SH-SY5Y (cell line): ENCODE measurements around the gene FAM174B.

ENCODE experiments used
- GATA2 ChIP-seq: IDR thresholded peaks from 2 replicates; pipeline ENCODE4 v1.6.1; 2011; ENCODE audit warnings: mild to moderate bottlenecking, low read depth, low read length
- GATA3 ChIP-seq: IDR thresholded peaks from 2 replicates; pipeline ENCODE4 v1.6.1; 2011; ENCODE audit warnings: low read depth, mild to moderate bottlenecking, low read length, moderate library complexity

DNA sequence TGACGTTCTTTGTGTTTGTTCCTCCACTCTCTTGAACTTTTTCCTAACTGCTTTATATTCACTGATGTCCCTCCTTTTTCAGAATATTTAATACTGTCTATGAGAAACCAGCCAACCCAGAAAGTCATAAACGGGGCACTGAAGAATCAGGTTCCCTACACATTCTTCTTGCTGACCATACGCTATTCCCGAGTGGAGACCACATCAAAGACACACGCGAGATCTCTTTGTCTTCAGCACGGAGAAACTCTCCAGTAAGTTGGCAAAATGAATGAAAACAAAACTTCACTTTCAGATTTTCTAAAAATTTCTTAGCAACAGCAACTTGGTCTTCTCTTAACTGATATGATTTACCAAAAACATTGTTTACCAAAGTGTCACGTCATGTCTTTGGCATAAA, 22.6 kb downstream of the FAM174B start:
- TF ChIP-seq GATA2 (no peak), GATA3 (no peak)
